Stimulated activated CD8-positive, alpha-beta memory T cell treated with anti-CD3 and anti-CD28 coated beads, Interleukin-12 subunit alpha, Interleukin-12 subunit beta, amount 100 ng/mL, for 4 hours (primary cell): ENCODE measurements around the gene PDSS2.
"Not testable (repeated sequence)": the region's sequence is repeated elsewhere in the genome, so short reads cannot be mapped to it uniquely, and the experiment has no call there.

Source experiments
- DNase-seq: peaks from one replicate; pipeline ENCODE4 v3.0.0-alpha.2; 2020; ENCODE audit warnings: low read depth

The PDSS2 gene

GRCh38 chr6:107416145-107416544 is 43.2 kb downstream of the PDSS2 start:
- no peak for DNase-seq

GRCh38 chr6:107413966-107414645 is 45.3 kb downstream of the PDSS2 start:
- DNase-seq: no peak

- DNase-seq: no peak
Measured at GRCh38 chr6:107411161-107411560, 48.2 kb downstream of the PDSS2 start.

- DNase-seq: no peak
Measured at GRCh38 chr6:107409942-107410341, 49.4 kb downstream of the PDSS2 start.

DNA sequence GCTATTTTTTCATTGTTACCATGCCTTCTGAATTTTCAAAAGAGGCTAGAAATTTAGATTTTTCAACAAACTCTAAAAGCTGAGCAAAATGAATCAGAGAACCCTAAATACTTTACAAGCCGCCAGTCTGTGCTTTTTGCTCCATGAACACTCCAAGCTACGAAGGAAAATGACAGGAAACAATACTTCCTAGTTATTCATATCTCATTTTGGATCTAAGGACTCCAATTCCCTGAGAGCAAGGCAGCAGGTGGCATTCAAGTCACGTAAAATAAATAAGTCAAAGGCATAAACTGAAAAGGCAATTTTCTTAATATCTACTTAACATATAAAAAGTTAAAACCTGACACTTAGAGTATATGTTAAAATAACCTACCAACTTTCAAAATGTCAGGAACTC is 50.6 kb downstream of the PDSS2 start:
- no peak for DNase-seq

GRCh38 chr6:107405002-107405401 is 54.4 kb downstream of the PDSS2 start:
- no peak for DNase-seq

- no peak for DNase-seq
Measured at GRCh38 chr6:107402533-107402932, 56.8 kb downstream of the PDSS2 start.

DNA sequence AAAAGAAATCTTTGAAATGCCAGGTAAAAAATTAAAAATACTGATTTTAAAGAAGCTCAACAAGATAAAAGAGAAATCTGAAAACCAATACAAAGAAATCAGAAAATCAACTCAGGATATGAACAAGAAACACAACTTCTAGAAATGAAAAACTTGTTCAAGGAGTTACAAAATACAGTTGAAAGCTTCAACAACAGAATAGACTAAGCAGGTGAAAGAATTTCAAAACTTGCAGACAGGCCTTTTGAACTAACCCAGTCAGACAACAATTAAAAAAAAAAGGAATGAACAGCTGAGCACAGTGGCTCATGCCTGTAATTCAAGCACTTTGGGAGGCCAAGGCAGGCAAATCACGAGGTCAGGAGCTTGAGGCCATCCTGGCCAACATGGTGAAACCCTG is 57.8 kb downstream of the PDSS2 start:
- DNase-seq: no peak

- DNase-seq: no peak
Measured at GRCh38 chr6:107400616-107401147, 58.7 kb downstream of the PDSS2 start.

- DNase-seq: no peak
Measured at GRCh38 chr6:107399935-107400334, 59.4 kb downstream of the PDSS2 start.

GRCh38 chr6:107398001-107398400 is 61.4 kb downstream of the PDSS2 start:
- no peak for DNase-seq

- no peak for DNase-seq
Measured at GRCh38 chr6:107396211-107396610, 63.2 kb downstream of the PDSS2 start.

DNA sequence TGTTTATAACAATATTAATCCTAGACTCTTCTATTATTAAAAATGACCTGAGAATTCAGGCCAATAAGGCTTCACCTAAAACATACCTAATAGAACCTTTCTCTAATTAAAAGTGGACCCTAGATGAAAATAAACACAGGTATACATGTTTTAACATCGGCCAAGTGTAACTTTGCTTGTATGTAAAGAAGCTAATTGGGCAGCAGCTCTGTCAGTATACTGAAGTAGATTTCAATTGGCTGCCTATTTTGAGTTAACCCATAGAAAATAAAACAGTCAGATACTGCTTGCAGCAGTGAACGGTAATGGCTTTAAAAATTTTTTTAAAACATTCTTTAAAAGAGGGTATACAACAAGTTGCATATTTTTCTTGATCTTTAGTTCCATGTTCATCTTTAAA is 67.3 kb downstream of the PDSS2 start:
- no peak for DNase-seq

GRCh38 chr6:107390685-107391435 is 68.5 kb downstream of the PDSS2 start:
- DNase-seq: no peak

GRCh38 chr6:107390056-107390455 is 69.3 kb downstream of the PDSS2 start:
- DNase-seq: no peak

DNA sequence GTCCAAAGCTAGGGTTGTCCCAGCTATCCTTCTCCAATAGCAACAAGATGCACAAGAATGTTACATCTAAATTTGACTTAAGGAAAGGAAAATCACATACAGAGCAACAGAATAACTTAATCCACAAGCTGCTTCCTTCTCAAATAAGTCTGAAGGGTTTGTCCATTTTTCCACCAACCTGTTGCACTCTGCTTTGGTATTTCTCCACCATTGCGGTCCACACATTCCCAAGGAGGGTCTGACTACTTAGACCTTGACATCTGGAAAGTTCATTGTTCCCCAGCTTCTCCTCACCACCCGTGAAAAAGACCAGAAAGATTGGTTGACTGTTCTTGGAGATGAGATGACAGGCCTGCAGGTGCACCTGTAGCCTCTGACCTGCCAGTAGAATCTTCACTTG is 72.5 kb downstream of the PDSS2 start:
- no peak for DNase-seq

- DNase-seq: no peak
Measured at GRCh38 chr6:107386340-107386739, 73.0 kb downstream of the PDSS2 start.

- DNase-seq: no peak
Measured at GRCh38 chr6:107383705-107384104, 75.7 kb downstream of the PDSS2 start.

DNA sequence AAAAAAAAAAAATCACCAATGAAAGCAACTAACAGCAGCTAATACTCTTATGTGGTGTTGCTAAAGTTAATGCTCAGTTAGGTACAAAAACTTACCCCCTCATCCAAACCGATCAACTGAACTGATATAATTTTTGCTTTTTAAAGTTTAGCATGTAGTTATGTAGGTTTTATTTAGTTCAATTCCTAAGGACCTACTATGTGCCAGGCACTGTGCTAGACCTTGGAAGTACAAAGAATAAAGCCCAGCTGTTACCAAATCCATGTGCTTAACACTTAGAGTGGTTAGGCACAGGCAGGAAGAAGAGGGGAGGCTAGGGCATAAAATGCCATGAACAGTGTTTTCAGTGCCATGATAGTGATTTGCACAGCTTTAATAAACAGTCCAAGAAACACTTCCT is 85.1 kb downstream of the PDSS2 start:
- no peak for DNase-seq

DNA sequence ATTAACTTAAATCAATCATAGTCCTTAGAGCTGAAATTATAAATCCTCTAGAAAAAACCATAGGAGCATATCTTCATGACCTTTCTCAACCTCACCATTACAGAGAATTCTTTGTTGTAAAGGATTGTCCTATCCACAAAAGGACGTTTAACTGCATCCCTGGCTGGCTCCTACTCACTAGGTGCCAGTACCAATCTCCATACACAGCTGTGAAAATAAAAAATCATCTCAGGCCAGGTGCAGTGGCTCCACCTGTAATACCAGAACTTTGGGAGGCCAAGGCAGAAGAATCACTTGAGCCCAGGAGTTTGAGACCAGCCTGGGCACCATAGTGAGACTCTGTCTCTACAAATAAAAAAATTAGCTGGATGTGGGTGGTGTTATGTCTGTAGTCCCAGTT is 89.9 kb downstream of the PDSS2 start:
- DNase-seq: no peak

DNA sequence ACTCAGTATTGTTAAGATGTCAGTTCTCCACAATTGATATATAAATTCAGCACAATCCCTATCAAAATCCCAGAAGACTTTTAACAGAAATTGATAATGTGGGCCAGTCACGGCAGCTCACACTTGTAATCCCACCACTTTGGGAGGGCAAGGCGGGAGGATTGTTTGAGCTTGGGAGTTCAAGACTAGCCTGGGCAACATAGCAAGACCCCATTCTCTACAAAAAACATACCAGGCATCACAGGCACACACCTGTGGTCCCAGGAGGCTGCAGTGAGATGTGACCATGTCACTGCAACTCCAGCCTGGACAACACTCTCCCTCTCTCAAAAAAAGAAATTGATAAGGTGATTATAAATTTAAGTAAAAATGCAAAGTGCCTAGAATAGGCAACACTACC is 90.9 kb downstream of the PDSS2 start:
- DNase-seq: no peak

DNA sequence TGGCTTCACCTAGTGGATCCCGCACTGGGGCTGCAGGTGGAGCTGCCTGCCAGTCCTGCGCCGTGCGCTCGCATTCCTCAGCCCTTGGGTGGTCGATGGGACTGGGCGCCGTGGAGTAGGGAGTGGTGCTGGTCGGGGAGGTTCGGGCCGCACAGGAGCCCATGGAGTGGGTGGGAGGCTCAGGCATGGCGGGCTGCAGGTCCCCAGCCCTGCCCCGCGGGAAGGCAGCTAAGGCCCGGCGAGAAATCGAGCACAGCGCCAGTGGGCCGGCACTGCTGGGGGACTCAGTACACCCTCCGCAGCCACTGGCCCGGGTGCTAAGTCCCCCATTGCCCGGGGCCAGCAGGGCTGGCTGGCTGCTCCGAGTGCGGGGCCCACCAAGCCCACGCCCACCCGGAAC is 95.2 kb downstream of the PDSS2 start:
- not testable (repeated sequence) for DNase-seq

GRCh38 chr6:107361753-107362604 is 97.4 kb downstream of the PDSS2 start:
- no peak for DNase-seq
